NT2/D1 (cell line): ENCODE measurements around the gene TTC12.

Experiments used
- DNase-seq: peaks from one replicate; pipeline ENCODE4 v3.0.0-alpha.2; 2011; ENCODE audit warnings: low read depth, low spot score
- H3K27me3 ChIP-seq: 2 replicates; pipeline ENCODE4 v1.6.0; 2011; ENCODE audit warnings: mild to moderate bottlenecking; ENCODE audit not compliant: insufficient read length, insufficient read depth
- H3K36me3 ChIP-seq: 2 replicates; pipeline ENCODE4 v1.6.1; 2011; ENCODE audit warnings: mild to moderate bottlenecking, low read length, mixed read lengths; ENCODE audit not compliant: insufficient read depth, insufficient read length
- H3K4me1 ChIP-seq: 2 replicates; pipeline ENCODE4 v1.5.1; 2011; ENCODE audit not compliant: insufficient read depth, insufficient read length
- H3K4me3 ChIP-seq: 2 replicates; pipeline ENCODE4 v1.5.1; 2011; ENCODE audit warnings: low read depth; ENCODE audit not compliant: insufficient read length
- H3K9ac ChIP-seq: 2 replicates; pipeline ENCODE4 v1.6.0; 2011; ENCODE audit warnings: low read depth; ENCODE audit not compliant: insufficient read length
- H3K9me3 ChIP-seq: 2 replicates; pipeline ENCODE4 v1.5.1; 2011; ENCODE audit warnings: mild to moderate bottlenecking, low read length; ENCODE audit not compliant: insufficient read depth
- SUZ12 ChIP-seq: IDR thresholded peaks from 2 replicates; pipeline ENCODE4 v1.6.1; 2011; ENCODE audit not compliant: insufficient read length, insufficient read depth; ENCODE audit errors: extremely low read depth
- YY1 ChIP-seq: IDR thresholded peaks from 2 replicates; pipeline ENCODE4 v1.6.1; 2011; ENCODE audit not compliant: insufficient read length, insufficient read depth
- ZNF274 ChIP-seq: IDR thresholded peaks from 2 replicates; pipeline ENCODE4 v1.6.1; 2011; ENCODE audit warnings: mild to moderate bottlenecking, low read depth, low read length

Gene TTC12

GRCh38 chr11:113351068-113351450 lies 36.7 kb downstream of the TTC12 start:
- DNase-seq, result no peak
- Histone ChIP-seq H3K4me1 (peaks cover 2% of the 10 kb centered on the region), H3K9me3 (peaks cover 5% of the 10 kb centered on the region), H3K4me3 (no peak overlapping the region), H3K36me3 (peaks cover 3% of the 10 kb centered on the region), H3K9ac (no peak overlapping the region), H3K27me3 (no peaks in the 10 kb centered on the region)
- TF ChIP-seq YY1 (no peak), ZNF274 (no peak), SUZ12 (no peak)

- Histone ChIP-seq H3K9me3 (peaks cover 9% of the 10 kb centered on the region), H3K4me1 (peaks cover 2% of the 10 kb centered on the region), H3K9ac (no peak overlapping the region), H3K27me3 (no peaks in the 10 kb centered on the region), H3K4me3 (no peak overlapping the region), H3K36me3 (peaks cover 3% of the 10 kb centered on the region)
- TF ChIP-seq ZNF274 (no peak), SUZ12 (no peak), YY1 (no peak)
- DNase-seq, result no peak
Observed at GRCh38 chr11:113351480-113351879, 37.1 kb downstream of the TTC12 start.

- H3K4me1 ChIP-seq, result peaks cover 2% of the 10 kb centered on the region
- H3K9me3 ChIP-seq, result peaks cover 9% of the 10 kb centered on the region
- no peak overlapping the region for H3K4me3 ChIP-seq
- no peak overlapping the region for H3K9ac ChIP-seq
- TF ChIP-seq SUZ12, result no peak
- no peak for TF ChIP-seq YY1
- TF ChIP-seq ZNF274, result no peak
- no peak for DNase-seq
- no peaks in the 10 kb centered on the region for H3K27me3 ChIP-seq
- H3K36me3 ChIP-seq, result peaks cover 11% of the 10 kb centered on the region
Observed at GRCh38 chr11:113356203-113356602, 41.8 kb downstream of the TTC12 start.

- H3K27me3 ChIP-seq, result no peaks in the 10 kb centered on the region
- H3K4me3 ChIP-seq, result no peak overlapping the region
- TF ChIP-seq ZNF274, result no peak
- no peak for TF ChIP-seq SUZ12
- no peak for TF ChIP-seq YY1
- no peak overlapping the region for H3K9ac ChIP-seq
- no peak for DNase-seq
- H3K36me3 ChIP-seq, result peaks cover 21% of the 10 kb centered on the region
- H3K9me3 ChIP-seq, result no peaks in the 10 kb centered on the region
- H3K4me1 ChIP-seq, result no peaks in the 10 kb centered on the region
Observed at GRCh38 chr11:113363406-113363805, 49.0 kb downstream of the TTC12 start.

- peaks cover 22% of the 10 kb centered on the region for H3K36me3 ChIP-seq
- no peak for DNase-seq
Observed at GRCh38 chr11:113363996-113364641, 49.7 kb downstream of the TTC12 start.

GRCh38 chr11:113365895-113366294 lies 51.5 kb downstream of the TTC12 start:
- H3K27me3 ChIP-seq, result no peaks in the 10 kb centered on the region
- H3K4me3 ChIP-seq, result no peak overlapping the region
- no peaks in the 10 kb centered on the region for H3K9me3 ChIP-seq
- no peak overlapping the region for H3K9ac ChIP-seq
- H3K36me3 ChIP-seq, result peaks cover 17% of the 10 kb centered on the region
- no peak for DNase-seq
- no peaks in the 10 kb centered on the region for H3K4me1 ChIP-seq
- TF ChIP-seq ZNF274 (no peak), YY1 (no peak), SUZ12 (no peak)

More at GRCh38 chr11:113363996-113364641, 49.7 kb downstream of the TTC12 start:
- TF ChIP-seq ZNF274 (no peak), YY1 (no peak), SUZ12 (no peak)
- Histone ChIP-seq H3K4me1 (no peaks in the 10 kb centered on the region), H3K9ac (no peak overlapping the region), H3K4me3 (no peak overlapping the region), H3K9me3 (no peaks in the 10 kb centered on the region), H3K27me3 (no peaks in the 10 kb centered on the region)

GRCh38 chr11:113369411-113369810 lies 55.0 kb downstream of the TTC12 start:
- H3K4me1 ChIP-seq, result no peaks in the 10 kb centered on the region
- no peak overlapping the region for H3K4me3 ChIP-seq
- TF ChIP-seq YY1 (no peak), SUZ12 (no peak), ZNF274 (no peak)
- no peaks in the 10 kb centered on the region for H3K9me3 ChIP-seq
- H3K9ac ChIP-seq, result no peak overlapping the region
- no peak for DNase-seq
- H3K27me3 ChIP-seq, result no peaks in the 10 kb centered on the region
- peaks cover 10% of the 10 kb centered on the region for H3K36me3 ChIP-seq
